ENCODE results near the gene AFM.

GRCh38 chr4:73501664-73502265 lies 20.2 kb downstream of the AFM start:
- TF ChIP-seq ZNF281 (CRISPR knock-in tag; IDR thresholded peaks at IDR 0.05; ENCODE audit: borderline replicate concordance) (no peak), CREM (IDR thresholded peaks at IDR 0.05) (no peak), CREM (CRISPR knock-in tag; IDR thresholded peaks at IDR 0.05) (no peak), ZBTB42 (CRISPR knock-in tag; IDR thresholded peaks at IDR 0.05) (no peak), JUND (CRISPR knock-in tag; IDR thresholded peaks at IDR 0.05) (no peak), KDM1A (CRISPR knock-in tag; IDR thresholded peaks at IDR 0.05) (no peak), ATF6 (CRISPR knock-in tag; conservative IDR thresholded peaks at IDR 0.05) (no peak), SMARCC2 (IDR thresholded peaks at IDR 0.05) (no peak), ZNF83 (CRISPR knock-in tag; IDR thresholded peaks at IDR 0.05; ENCODE audit: borderline replicate concordance) (no peak), SRF (IDR thresholded peaks at IDR 0.05; ENCODE audit: low read depth, low read length) (no peak)
- TF ChIP-seq, protein P1, sequence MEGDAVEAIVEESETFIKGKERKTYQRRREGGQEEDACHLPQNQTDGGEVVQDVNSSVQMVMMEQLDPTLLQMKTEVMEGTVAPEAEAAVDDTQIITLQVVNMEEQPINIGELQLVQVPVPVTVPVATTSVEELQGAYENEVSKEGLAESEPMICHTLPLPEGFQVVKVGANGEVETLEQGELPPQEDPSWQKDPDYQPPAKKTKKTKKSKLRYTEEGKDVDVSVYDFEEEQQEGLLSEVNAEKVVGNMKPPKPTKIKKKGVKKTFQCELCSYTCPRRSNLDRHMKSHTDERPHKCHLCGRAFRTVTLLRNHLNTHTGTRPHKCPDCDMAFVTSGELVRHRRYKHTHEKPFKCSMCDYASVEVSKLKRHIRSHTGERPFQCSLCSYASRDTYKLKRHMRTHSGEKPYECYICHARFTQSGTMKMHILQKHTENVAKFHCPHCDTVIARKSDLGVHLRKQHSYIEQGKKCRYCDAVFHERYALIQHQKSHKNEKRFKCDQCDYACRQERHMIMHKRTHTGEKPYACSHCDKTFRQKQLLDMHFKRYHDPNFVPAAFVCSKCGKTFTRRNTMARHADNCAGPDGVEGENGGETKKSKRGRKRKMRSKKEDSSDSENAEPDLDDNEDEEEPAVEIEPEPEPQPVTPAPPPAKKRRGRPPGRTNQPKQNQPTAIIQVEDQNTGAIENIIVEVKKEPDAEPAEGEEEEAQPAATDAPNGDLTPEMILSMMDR (CRISPR knock-in tag; IDR thresholded peaks at IDR 0.05): no peak
- TF ChIP-seq, protein P2, sequence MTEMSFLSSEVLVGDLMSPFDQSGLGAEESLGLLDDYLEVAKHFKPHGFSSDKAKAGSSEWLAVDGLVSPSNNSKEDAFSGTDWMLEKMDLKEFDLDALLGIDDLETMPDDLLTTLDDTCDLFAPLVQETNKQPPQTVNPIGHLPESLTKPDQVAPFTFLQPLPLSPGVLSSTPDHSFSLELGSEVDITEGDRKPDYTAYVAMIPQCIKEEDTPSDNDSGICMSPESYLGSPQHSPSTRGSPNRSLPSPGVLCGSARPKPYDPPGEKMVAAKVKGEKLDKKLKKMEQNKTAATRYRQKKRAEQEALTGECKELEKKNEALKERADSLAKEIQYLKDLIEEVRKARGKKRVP (CRISPR knock-in tag; IDR thresholded peaks at IDR 0.05): no peak
- TF ChIP-seq, protein P3, sequence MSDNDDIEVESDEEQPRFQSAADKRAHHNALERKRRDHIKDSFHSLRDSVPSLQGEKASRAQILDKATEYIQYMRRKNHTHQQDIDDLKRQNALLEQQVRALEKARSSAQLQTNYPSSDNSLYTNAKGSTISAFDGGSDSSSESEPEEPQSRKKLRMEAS (IDR thresholded peaks at IDR 0.05): no peak
- TF ChIP-seq, protein P4, sequence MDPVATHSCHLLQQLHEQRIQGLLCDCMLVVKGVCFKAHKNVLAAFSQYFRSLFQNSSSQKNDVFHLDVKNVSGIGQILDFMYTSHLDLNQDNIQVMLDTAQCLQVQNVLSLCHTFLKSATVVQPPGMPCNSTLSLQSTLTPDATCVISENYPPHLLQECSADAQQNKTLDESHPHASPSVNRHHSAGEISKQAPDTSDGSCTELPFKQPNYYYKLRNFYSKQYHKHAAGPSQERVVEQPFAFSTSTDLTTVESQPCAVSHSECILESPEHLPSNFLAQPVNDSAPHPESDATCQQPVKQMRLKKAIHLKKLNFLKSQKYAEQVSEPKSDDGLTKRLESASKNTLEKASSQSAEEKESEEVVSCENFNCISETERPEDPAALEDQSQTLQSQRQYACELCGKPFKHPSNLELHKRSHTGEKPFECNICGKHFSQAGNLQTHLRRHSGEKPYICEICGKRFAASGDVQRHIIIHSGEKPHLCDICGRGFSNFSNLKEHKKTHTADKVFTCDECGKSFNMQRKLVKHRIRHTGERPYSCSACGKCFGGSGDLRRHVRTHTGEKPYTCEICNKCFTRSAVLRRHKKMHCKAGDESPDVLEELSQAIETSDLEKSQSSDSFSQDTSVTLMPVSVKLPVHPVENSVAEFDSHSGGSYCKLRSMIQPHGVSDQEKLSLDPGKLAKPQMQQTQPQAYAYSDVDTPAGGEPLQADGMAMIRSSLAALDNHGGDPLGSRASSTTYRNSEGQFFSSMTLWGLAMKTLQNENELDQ (CRISPR knock-in tag; IDR thresholded peaks at IDR 0.05; ENCODE audit: borderline replicate concordance): no peak
